Measurements from ENCODE around the gene POLR2F.

POLR2F gene

GRCh38 chr22:37985050-37985585 is 31.6 kb downstream of the POLR2F start:
- no peak for TF ChIP-seq EZH2phosphoT487 (IDR thresholded peaks at IDR 0.05; ENCODE audit: borderline replicate concordance, low read length)
- TF ChIP-seq, protein P1, sequence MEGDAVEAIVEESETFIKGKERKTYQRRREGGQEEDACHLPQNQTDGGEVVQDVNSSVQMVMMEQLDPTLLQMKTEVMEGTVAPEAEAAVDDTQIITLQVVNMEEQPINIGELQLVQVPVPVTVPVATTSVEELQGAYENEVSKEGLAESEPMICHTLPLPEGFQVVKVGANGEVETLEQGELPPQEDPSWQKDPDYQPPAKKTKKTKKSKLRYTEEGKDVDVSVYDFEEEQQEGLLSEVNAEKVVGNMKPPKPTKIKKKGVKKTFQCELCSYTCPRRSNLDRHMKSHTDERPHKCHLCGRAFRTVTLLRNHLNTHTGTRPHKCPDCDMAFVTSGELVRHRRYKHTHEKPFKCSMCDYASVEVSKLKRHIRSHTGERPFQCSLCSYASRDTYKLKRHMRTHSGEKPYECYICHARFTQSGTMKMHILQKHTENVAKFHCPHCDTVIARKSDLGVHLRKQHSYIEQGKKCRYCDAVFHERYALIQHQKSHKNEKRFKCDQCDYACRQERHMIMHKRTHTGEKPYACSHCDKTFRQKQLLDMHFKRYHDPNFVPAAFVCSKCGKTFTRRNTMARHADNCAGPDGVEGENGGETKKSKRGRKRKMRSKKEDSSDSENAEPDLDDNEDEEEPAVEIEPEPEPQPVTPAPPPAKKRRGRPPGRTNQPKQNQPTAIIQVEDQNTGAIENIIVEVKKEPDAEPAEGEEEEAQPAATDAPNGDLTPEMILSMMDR (IDR thresholded peaks at IDR 0.05; ENCODE audit: low read depth, low read length, poor library complexity, severe bottlenecking) = no peak
- Histone ChIP-seq H3K36me3 (ENCODE audit: control insufficient read depth, low read length) (no peaks in the 10 kb centered on the region), H3K4me2 (ENCODE audit: low read length) (no peak overlapping the region), H3K9me2 (replicated peaks; ENCODE audit: control insufficient read depth, low read length) (no peaks in the 10 kb centered on the region), H3K9me3 (ENCODE audit: control insufficient read depth, insufficient read depth, low read length) (no peaks in the 10 kb centered on the region), H3K79me2 (ENCODE audit: control insufficient read depth, low read length) (no peaks in the 10 kb centered on the region), H3K27me3 (ENCODE audit: control insufficient read depth, low read length) (no peaks in the 10 kb centered on the region), H3K27ac (ENCODE audit: low read depth, low read length) (no peak overlapping the region), H3F3A (ENCODE audit: control insufficient read depth, insufficient read depth) (no peaks in the 10 kb centered on the region), H4K20me1 (ENCODE audit: control insufficient read depth, insufficient read depth, low read depth, low read length) (no peaks in the 10 kb centered on the region), H3K4me3 (ENCODE audit: low read length) (no peak overlapping the region), H3K4me1 (ENCODE audit: control insufficient read depth, low read length) (no peaks in the 10 kb centered on the region)

- Histone ChIP-seq H3K27me3 (ENCODE audit: control insufficient read depth, low read length) (no peaks in the 10 kb centered on the region), H3K9me2 (replicated peaks; ENCODE audit: control insufficient read depth, low read length) (no peaks in the 10 kb centered on the region), H3F3A (ENCODE audit: control insufficient read depth, insufficient read depth) (no peaks in the 10 kb centered on the region), H3K4me3 (ENCODE audit: low read length) (no peak overlapping the region), H3K9me3 (ENCODE audit: control insufficient read depth, insufficient read depth, low read length) (no peaks in the 10 kb centered on the region), H3K4me2 (ENCODE audit: low read length) (no peak overlapping the region), H3K36me3 (ENCODE audit: control insufficient read depth, low read length) (no peaks in the 10 kb centered on the region), H3K4me1 (ENCODE audit: control insufficient read depth, low read length) (no peaks in the 10 kb centered on the region), H3K79me2 (ENCODE audit: control insufficient read depth, low read length) (no peaks in the 10 kb centered on the region), H3K27ac (ENCODE audit: low read depth, low read length) (no peak overlapping the region), H4K20me1 (ENCODE audit: control insufficient read depth, insufficient read depth, low read depth, low read length) (no peaks in the 10 kb centered on the region)
- no peak for TF ChIP-seq EZH2phosphoT487 (IDR thresholded peaks at IDR 0.05; ENCODE audit: borderline replicate concordance, low read length)
- TF ChIP-seq, protein P1 (IDR thresholded peaks at IDR 0.05; ENCODE audit: low read depth, low read length, poor library complexity, severe bottlenecking) = no peak
Observed at GRCh38 chr22:37985751-37986281, 32.3 kb downstream of the POLR2F start.

DNA sequence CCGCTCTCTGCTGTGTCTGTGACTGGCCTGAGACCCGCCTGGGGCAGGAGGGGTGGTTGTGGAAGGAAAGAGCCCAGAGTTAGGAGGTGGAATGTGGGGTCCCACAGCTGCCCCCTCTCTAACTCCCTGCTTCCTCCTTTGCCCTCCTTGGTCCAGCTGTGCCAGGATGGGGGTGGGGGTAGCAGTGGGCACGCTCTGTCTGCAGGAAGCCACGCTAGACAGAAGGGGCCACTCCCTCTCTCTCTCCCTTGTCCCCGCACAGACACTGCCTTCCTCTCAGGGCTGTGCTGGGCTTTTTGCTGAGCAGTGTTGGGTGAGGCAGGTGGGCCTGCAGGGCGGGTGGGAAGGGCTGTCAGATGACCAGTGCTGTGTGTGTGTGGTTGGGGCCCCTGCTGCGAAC is 32.9 kb downstream of the POLR2F start:
- Histone ChIP-seq H3K9me2 (replicated peaks; ENCODE audit: control insufficient read depth, low read length) (no peaks in the 10 kb centered on the region), H3K79me2 (ENCODE audit: control insufficient read depth, low read length) (no peaks in the 10 kb centered on the region), H3K27me3 (ENCODE audit: control insufficient read depth, low read length) (no peaks in the 10 kb centered on the region), H3K4me1 (ENCODE audit: control insufficient read depth, low read length) (no peaks in the 10 kb centered on the region), H3K4me2 (ENCODE audit: low read length) (no peak overlapping the region), H3F3A (ENCODE audit: control insufficient read depth, insufficient read depth) (no peaks in the 10 kb centered on the region), H3K4me3 (ENCODE audit: low read length) (no peak overlapping the region), H3K9me3 (ENCODE audit: control insufficient read depth, insufficient read depth, low read length) (no peaks in the 10 kb centered on the region), H3K36me3 (ENCODE audit: control insufficient read depth, low read length) (no peaks in the 10 kb centered on the region), H3K27ac (ENCODE audit: low read depth, low read length) (no peak overlapping the region), H4K20me1 (ENCODE audit: control insufficient read depth, insufficient read depth, low read depth, low read length) (no peaks in the 10 kb centered on the region)
- no peak for TF ChIP-seq EZH2phosphoT487 (IDR thresholded peaks at IDR 0.05; ENCODE audit: borderline replicate concordance, low read length)
- TF ChIP-seq, protein P1 (IDR thresholded peaks at IDR 0.05; ENCODE audit: low read depth, low read length, poor library complexity, severe bottlenecking) = no peak

Measured in DOHH2 (cell line).